ENCODE data around the gene MRPL40.
A peak's percentile ranks its signal among the peaks of the same experiment; 100 is the strongest.
"Not testable (repeated sequence)": the region's sequence is repeated elsewhere in the genome, so short reads cannot be mapped to it uniquely, and the experiment has no call there.

The MRPL40 gene

DNA sequence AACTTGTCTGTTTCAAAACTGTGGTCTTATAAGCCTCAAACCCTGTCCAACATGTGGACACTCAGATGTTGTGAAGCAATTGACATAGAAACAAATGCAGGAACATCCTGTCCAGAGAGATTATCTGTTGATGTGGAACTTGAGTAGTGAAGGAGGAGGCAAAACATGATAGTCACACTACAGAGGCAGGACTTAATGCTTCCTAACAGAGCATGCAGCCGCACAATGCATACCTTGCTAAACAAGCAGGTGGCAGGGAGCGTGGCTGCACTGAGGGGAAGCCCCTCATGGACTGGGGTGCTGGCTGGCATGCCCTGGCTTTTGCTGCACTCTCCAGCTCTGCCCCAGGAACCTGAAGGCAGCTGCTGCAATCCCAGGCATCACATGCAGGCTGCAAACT lies 9.8 kb downstream of the MRPL40 start:
- DNase-seq = no peak

- DNase-seq = no peak
Observed at GRCh38 chr22:19443544-19444211, 11.3 kb downstream of the MRPL40 start.

GRCh38 chr22:19445279-19445982 lies 13.1 kb downstream of the MRPL40 start:
- DNase-seq = not testable (repeated sequence)

GRCh38 chr22:19446603-19447329 lies 14.4 kb downstream of the MRPL40 start:
- DNase-seq = no peak

GRCh38 chr22:19447330-19448075 lies 15.2 kb downstream of the MRPL40 start, which contains the start of gene C22orf39:
Gene C22orf39 (minus strand): TSS chr22:19447711. CDS start chr22:19447688, 23 bp downstream.
- DNase-seq = peak; percentile 98

- DNase-seq = peak; percentile 97
Observed at GRCh38 chr22:19448076-19448607, 15.8 kb downstream of the MRPL40 start.

DNA sequence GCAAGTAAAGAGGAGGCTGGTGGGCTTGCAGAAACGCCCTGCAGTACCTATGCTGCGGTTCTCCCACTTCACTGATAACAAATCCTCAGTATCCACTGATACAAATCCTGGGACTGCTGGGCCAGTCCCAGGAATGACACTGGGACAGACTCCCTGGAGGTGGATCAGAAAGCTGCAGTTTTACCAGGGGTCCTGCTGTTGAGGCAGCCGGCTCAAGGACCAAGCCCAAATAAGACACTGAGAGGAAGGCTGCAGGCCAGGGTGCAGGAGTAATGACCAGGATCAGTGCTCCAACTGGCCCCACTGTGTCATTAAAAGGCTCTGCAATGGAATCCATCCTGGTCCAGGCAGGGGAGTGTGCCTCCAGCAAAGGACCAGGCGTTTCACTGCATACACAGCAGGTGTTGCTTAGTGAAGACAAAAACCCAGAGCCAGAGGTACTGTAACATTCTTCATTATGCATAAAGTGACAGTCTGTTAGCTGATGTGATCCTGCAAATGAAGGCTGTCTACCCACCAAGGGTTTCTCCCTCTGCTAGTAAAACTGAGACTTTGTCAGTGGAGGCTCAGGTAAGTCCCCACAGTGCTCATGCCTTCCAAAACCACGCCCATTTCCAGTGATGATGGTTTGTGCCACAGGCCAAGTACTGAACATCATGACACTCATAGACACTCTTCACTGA lies 16.5 kb downstream of the MRPL40 start:
- no peak for DNase-seq

- DNase-seq = no peak
Observed at GRCh38 chr22:19449422-19449767, 17.1 kb downstream of the MRPL40 start.

GRCh38 chr22:19450363-19451175 lies 18.2 kb downstream of the MRPL40 start:
- no peak for DNase-seq

GRCh38 chr22:19451570-19451969 lies 19.2 kb downstream of the MRPL40 start:
- DNase-seq = no peak

DNA sequence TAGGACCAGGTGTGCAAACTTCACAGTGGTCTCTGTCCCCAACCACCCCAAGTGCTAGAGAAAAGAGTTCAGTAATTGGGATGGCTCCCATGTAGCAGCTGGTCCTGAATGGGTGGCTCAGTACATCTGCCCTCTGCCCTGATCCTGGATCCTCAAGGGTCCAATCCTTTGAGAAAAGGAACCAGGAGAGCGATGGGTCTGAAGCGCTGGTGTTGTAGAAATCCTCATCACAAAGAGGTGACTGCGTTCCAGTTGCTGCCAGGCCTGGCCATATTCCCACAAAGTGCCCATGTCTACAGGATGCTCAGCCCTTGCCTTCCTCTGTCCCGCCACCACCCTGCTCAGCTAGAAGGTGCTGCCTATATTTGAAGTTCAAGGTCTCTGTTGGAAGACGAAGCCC lies 21.4 kb downstream of the MRPL40 start:
- no peak for DNase-seq

GRCh38 chr22:19454156-19454555 lies 21.8 kb downstream of the MRPL40 start:
- DNase-seq = no peak

DNA sequence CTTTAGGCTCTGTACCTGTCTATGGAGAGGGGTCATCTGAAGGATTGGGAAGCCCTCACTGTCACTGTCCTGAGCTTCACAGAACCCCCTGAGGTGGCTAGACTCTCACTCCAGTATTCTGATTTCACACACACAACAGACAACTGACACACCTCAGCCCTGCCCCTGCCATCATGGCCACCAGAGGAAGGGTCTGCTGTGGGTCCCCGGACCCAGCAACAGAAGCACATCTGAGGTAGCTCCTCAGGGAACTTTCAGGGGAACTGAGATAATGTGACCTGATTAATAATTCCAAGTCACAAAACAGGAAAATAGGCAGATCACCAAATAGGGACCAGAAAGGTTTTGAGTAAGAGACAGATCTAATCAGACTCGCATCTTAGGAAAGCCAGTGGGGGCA lies 22.7 kb downstream of the MRPL40 start:
- DNase-seq = no peak

DNA sequence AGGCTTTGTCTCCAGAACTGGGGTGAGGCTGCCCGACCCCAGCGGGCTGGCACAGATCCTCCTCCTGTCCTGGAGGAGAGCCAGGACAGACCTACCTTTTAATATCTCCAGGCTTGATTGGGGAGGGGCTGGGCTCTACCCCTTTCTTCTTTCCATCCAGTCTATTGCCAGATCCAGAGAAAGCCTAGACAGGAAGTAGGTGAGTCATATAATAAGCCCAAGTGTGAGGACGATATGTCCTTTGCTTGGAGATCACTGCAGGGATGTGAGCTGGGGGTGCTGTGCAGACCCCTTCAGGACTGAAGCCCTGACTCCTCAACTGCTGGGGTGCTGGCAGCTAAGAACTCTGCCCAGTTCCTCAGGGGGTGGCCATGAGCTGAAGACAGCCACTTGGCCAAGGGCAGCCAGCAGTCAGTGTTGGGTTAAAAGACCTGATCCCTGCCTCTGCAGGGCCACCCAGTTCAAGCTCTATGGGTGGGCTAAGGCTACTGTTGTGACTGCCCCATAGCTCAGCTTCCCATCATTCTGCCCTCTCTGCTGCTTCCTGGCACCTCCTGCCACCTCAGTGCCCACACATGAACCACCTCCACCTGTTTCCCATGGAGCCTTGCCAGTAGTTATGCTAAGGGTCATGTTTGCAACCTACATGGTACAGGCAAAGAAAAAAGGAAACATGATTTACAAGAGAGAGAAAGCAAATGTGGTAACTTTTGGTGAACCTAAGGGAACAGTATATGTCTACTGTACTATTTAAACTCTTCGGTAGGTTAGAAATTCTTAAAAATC lies 23.4 kb downstream of the MRPL40 start:
- DNase-seq = no peak

GRCh38 chr22:19456541-19456940 lies 24.2 kb downstream of the MRPL40 start:
- DNase-seq = no peak

DNA sequence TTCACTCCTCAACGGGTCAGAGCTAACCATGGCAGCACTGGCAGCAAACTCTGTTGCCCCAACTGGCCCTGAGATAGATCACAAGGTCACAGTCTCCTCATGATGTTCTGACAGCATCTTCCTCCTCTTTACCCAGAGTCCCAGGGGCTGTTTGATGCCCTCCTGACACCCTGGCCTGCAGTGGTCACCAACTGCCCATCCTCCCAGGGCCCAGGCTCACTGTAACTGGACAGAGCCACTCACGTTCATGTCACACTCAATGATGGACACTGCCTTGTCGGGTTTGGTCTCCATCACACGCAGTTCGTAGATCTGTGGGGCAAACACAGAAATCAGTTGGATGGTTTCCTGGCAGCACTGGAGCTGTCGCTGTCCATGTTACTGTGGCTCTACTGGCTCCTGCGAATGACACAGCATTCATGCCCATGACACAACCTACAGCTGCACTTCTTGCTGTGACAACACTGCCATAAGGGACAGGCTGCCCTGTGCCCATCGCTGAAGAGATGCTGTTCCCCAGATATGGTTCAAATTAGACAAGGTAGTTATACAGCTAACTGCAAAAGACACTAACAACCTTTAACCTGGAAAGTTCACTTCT lies 25.6 kb downstream of the MRPL40 start:
- no peak for DNase-seq

GRCh38 chr22:19460036-19460435 lies 27.7 kb downstream of the MRPL40 start:
- no peak for DNase-seq

DNA sequence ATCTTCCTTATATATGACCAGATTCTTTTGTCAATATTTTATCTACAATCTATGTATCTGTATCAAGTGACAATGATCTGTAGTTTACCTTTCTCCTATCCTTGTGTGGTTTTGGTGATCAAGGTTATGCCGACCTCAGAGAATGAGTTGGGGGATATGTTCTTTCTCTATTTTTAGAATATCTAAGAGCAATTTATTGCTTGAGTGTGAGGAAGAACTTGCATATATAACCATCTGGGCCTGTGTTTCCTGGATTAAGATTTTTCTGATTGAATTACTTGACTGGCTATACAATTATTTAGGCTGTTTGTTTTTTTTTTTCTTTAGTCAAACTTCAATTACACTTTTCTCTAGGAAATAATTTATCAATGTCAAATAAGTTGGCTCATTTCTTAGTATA lies 29.2 kb downstream of the MRPL40 start:
- no peak for DNase-seq

DNA sequence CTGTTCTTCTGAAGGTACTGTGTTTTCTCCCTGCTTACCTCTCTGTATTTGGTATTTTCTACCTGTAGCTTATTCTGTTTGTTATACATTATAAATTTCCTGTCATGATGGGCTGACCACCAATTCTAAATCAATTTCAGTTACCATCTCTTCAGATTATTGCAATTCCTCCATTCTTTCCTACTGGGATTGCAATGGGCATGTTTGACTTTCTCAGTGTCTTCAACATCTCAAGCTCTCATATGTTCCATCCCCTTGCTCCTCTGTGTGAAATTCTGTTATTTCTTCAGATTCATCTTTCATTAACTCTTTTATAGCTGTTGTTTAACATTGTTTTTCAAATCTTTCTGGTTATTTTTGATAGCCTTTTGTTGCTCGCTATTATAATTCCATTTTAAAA lies 30.7 kb downstream of the MRPL40 start:
- DNase-seq = no peak

Measured in NCI-H2171 treated with DMSO at 0.1 percent for 48 hours (cell line).